Activated T-cell treated with anti-CD3 and anti-CD28 coated beads, Interleukin-2, amount 50 U/mL, for 48 hours (primary cell): ENCODE data around the gene ST7L.
"Not testable (repeated sequence)": the region's sequence is repeated elsewhere in the genome, so short reads cannot be mapped to it uniquely, and the experiment has no call there.

Experiments
- DNase-seq, 2 experiments: peaks; one replicate each; pipeline ENCODE4 v3.0.0-alpha.2; 2020

The ST7L gene

DNA sequence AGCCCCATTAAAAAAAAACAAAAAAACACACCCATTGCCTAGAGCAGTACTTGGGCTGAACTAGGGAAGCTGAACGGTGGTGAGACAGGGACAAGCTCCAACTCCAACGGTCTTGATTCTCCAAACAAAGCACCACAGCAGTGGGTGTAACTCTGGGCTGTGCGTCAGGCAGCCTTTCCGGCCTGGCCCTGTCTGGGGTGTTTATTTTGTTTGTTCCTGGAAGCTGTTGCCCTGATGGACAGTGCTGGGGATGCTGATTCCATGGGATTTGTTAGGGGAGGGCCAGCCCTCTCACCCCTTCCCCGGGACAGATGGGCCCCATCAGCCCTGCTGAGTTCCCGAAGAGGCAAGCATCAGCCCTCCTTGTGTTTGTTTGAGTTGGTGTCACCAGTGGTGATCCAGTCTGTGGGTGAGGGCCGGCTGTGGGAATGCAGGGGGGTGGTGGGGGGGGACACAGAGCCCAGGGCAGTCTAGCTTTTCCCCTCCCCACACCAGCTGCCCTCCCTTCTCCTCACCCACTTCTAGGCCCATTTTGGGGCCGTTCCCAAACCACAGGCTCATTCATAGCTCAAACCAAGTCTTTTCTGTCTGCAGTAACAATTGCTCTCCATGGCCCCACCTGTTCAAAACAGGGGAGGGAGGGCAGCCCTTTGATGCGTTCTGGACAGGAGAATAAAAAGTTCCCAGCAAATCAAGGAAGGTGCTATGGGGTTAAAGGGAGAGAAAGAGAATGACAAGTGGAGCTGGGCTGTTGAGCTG is 105.7 kb downstream of the ST7L start:
- DNase-seq, result no peak

DNA sequence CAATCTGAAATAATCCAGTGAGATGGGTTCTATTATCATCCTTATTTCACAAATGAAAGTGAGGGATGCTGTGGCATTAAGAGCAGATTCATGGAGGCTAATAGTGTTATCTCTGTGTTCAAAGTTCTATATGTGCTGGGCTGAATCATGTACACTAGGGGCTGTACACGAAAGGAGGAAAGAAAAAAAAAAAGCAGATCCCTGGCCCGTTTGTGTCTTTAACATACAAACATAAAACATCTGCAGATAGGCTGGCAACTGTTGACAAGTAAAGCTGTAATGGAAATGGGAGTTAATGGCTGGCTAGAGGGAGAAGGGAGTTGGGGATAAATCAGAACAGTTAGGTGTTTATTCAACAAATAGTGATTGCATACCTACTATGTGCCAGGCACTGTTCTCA is 107.0 kb downstream of the ST7L start:
- DNase-seq, result no peak

DNA sequence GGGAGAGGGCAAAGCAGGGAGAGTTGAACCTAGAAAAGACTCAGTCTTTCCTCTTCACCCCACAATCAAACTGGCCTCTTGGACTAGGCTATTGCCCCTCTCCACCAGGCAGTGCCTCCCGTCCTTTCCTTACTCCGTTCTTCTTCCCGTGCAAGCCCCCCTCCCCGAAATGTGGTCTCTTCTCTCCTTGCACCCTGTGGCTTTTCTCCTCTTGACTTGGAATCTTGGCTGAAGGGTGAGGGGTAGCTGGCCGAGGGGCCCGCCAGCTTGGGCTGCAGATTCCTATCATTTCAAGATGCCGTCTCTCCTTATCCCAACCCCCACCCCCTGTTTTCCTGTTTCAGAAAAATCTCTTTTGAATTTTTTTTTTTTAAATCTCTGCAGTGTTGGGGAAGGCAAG is 108.6 kb downstream of the ST7L start:
- DNase-seq, result no peak

DNA sequence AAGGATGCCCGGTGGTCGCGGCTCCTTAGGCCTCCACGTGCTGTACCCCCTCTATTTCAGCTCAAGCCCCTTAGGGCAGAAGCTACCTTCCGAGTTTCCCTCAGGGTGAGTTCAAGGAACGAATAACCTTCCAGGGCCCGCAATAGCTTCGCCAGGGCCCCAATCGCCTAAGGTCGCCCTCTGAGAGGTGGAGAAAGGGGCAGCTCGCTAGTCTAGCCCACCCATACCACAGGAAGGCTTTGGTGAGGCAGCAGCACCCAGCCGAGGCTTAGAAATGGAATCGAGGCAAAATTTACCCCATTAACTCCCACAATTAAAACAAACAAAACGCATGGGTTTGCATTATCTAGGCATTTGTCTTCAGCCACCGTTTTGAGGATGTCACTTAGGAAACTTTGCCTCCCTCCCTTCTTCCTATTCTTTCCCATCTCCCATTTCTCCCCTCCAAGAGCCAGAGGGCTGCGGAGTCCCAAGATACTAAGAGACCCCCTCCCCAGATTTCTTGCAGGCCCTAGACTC is 109.2 kb downstream of the ST7L start:
- DNase-seq, result no peak

DNA sequence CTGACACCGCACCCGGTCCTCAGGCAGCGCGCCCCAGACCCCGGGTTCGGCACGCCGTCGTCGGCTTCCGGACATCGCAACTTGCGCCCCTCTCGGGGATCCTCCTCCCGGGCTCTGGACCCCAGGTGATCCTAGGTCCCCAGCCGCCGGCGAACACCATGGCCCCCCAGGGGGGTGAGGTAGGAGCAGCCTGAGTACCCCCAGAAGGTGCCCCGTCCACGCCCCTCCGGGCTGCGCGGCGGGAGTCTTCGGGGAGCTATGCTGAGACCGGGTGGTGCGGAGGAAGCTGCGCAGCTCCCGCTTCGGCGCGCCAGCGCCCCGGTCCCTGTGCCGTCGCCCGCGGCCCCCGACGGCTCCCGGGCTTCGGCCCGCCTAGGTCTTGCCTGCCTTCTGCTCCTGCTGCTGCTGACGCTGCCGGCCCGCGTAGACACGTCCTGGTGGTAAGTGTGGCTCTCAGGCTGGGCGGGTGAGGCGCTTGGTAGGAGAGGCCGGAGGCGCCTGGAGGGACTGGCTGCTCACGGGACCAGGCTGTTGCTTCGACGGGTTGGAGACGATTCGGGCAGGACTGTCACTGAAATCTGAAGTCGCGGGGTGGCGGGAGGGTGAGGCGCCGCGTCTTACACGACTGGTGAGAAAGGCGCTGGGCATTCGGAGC is 109.8 kb downstream of the ST7L start:
- DNase-seq, result peak; percentile 39 to 51

DNA sequence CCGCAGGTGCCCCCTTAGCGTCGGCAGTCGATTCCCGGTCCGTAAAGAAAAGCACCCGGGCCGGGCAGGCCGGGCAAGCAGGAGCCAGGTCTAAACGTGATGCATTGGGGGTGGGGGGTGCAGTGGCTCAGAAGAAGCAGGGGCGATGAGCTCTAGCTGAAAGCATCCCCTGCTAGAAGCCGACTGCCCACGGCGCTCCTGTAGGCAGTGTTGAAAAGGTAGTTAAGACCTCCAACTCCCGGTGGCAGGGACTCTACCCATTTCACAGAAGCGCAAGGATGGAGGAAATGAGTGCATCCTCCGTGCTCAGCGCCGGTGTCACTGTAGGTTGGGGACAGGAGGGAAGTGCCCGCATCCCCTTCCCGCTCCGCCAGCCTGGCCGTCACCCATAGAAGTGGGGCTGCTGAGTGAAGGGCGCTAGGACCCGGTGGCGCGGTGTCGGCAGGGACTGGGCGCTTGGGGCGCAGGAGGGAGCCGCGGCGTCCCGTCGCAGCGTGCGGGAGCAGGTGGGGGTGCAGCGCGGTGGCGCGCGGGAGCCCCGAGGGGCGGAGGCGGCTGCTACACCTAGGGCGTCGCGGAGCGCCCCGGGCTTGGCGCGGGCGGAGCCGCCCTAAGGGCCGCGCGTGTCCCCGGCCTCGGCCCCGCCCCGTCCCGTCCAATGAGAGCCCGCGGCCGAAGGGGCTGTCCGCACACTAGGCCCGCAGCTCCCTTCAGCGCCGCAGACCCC is 110.5 kb downstream of the ST7L start, which contains the start of gene WNT2B:
WNT2B (plus strand) TSS at position 688 of the 727 bp plus-strand sequence. CDS start 298 bp downstream, outside the sequence.
- peak; percentile 62 to 68 for DNase-seq

DNA sequence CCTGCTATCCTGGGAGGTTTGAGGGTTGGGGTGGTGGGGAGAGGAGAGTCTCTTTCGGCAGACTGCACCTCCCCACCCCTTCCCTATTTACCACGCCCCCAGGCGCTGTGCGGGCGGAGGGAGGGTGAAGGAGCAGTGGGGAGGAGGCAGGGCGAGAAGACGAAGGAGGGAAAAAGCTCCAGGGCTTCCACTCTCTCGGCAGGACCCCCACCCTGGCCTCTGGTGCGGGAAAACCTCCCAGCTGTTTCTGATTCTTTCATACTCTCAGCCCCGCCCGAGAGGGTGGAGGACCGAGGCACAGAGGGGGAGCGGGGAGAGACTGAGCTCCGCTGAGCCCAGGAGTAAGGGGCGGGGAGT is 111.0 kb downstream of the ST7L start:
- peak in 1 of 2 experiments; percentile 37 for DNase-seq

DNA sequence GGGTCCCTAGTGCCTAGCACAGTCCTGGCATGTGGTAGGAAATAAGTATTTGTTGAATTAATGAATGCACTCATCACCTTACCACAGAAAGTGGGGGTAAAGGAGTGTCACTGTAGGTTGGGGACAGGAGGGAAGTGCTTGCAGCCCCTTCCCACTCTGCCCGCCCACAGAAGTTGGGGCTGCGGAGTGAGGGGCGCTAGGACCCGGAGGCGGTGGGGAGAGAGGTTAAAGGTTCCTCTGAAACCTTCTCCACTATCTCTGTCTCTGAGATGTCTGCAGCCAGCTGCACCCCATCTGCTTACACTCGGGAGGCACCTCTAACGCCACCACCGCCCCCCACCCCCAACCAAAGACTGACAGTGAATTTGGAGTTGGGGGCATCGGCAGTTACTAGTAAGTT is 111.6 kb downstream of the ST7L start:
- no peak for DNase-seq

DNA sequence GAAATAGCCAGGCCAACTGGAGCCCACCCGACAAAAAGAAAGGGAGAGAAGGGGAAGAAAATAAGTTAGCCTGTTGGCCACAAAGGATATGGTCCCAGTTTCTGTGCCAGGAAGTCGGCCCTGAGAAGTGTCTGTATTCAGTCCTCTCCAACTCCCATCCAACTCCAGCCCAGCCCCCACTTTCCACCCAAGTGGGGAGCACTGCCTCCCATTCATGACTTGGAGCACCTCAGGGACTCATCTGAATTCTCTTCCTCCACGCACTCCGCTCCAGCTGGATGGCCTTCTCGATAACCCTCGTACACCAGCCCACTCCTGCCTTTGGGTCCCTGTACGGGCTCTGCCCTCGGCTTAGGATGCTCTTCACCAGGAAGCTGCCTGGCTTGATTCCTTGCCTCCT is 112.2 kb downstream of the ST7L start:
- DNase-seq, result no peak

DNA sequence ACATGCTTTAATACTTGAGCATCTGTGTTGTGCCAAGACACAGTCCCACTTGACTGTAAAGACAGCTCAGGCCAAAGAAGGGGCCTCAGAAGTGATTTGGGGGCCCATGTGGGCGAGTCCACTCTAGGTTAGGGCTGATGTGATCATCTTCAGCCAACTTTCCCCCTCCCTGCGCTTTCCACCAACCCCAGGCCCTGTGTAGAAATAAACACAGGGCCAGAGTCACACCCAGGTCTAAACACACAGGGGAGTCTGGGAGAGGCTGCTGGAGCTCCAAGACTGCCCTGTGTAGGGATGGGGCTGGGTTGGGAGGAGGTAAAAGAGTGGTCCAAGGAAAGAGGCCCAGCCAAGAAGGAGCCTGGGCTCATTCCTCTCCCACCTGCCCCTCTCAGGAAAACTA is 112.6 kb downstream of the ST7L start:
- no peak for DNase-seq

DNA sequence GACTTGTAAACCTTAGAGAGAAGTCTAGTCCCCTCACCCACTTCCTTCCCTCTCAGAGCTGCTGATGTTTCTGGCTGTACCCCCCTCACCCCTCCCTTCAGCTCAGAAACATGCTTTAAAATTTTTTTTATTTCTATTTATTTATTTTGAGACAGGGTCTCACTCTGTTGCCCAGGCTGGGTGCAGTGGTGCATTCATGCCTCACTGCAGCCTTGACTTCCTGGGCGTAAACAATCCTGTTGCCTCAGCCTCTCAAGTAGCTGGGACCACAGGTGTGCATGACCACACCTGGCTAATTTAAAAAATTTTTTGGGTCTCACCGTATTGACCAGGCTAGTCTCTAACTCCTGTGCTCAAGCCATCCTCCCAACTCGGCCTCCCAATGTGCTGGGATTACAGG is 113.1 kb downstream of the ST7L start:
- DNase-seq, result no peak

DNA sequence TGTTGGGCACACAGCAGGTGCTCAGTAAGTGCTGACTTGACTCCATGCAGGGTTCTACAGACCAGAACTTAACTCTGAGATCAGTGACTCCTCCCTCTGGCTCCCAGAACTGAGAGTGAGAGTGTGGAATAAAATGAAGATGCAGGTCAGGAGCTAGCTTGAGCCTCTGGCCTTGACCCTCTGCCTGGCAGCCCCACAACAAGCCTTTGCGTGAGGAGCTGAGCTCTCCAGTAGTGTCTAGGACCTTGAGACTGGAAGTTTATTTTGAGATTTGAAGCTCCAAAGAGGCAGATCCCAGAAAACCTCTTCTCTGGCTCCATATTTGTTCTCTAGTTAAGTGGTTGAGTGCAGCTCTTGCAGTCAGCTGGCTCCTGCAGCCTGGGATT is 113.5 kb downstream of the ST7L start:
- no peak for DNase-seq

DNA sequence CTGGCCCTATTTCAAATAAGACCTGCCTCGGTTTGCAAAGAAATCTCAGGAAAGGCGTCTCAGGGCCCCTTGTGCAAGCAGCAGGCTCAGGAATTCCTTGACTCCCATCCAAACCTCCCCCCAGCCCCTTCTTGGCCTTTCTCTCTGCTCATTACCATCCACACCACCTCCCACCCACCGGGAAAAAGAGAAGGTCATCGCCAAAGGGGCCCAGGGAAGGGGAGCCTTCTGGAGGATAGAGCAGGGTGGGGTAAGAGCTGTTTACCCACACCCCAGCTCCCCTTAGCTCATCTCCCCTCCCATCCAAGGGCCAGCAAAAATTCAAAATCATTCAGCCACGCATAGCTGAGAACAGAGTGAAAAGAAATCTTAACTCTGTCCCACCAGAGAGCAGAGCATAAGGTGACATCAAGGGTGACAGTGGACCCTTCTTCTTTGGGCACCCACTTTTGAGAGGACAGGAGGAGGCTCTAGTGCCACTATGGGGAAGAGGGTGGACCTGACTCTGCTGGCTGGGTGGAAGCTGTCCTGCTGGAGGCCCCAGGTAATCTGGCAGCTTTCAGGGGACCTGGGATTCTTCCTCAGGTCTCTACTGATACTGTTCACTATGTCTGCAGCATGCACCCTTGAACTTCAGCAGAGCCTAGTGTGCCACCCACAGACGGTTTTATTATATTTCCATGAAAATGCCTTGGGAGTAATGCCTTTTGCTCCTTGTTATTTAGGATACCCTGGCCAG is 114.1 kb downstream of the ST7L start:
- no peak for DNase-seq

DNA sequence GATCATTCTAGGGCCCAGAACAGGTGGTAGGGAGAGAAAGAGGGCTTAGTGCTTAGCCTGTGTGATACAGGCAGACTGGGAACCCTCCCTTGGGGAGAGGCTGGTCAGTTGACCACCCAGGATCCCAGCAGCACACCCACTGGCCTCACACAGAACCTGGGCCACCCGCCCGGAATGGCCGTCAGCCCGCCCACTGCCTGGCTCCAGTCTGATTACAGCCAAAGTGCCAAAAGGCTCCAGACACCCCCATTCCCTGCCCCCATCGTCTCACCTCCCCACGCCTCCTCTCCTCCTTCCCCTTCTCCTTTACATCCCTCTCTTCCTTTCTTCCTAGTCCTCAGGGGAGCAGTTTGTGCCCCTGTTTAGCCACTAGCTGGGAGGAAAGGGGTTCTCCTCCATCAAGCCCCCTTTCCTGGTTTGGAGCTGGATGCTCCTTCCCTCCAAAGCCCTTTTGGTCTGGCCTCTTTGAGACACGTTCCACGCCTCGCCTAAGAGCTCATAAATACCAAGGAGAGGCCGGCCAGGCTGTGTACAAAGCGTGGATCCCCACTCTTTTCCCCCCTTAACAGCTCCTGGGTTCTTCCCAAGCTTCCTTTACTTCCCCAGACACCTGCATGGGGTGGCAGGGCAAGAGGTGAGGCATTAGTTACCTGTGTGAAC is 114.8 kb downstream of the ST7L start:
- no peak for DNase-seq

DNA sequence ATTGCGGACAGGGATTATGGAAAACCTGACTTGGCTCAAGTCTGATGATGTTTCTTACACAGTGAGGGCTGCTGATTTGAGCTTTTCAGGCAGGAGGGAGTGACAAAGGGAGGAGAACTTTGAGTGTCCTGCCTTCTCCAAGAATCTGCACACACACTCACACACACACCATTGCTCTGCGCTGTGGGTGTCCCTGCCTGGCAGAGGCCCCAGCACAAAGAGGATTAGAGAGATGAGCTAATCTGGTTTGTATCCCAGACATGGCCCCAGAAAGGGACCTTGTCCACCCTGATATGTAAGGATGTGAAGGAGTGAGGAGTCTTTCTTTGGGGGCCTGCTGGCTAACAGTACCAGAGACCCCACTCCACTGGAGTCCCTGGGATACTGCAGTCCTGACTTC is 116.1 kb downstream of the ST7L start:
- no peak for DNase-seq

DNA sequence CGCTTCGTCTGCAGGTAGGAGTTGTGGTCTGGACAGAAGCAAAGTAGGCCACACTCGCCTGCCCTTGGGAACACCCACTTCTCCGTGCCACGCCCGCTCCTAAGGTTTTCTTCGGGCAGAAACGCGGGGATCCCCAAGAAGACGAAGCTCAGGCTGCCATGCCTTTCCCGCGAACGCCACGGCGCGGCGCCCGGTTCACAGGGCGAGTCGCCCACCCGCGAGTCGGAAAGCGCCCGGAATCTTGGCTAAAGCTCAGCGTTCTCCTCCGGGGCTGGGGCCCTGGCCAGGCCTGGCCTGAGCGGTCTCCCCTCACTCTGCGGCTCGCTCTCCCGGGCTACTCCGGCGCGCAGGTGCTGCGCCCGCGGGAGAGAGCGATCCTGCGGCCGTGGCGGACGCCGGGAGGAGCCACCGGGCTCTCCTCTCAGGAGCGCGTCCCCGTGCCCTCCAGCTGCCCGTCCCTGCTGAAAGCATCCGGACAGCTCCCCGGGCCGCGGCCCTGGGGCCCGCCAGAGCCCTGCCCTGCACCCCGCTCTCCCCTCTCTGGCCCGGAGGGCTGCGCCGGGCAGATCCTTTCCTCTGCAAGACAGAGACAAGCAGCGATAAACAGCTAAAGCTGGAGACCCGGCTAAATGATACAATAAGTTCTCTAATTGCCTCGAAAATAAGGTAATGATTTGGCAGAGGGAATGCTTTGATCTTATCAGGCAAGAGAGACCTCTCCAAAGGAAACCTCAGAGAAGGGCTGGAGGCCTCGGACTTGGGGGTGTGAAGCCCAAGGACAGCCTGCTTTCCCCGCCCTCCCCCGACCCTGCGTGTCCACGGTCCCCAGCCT is 116.9 kb downstream of the ST7L start:
- DNase-seq, result peak; percentile 73 to 75

DNA sequence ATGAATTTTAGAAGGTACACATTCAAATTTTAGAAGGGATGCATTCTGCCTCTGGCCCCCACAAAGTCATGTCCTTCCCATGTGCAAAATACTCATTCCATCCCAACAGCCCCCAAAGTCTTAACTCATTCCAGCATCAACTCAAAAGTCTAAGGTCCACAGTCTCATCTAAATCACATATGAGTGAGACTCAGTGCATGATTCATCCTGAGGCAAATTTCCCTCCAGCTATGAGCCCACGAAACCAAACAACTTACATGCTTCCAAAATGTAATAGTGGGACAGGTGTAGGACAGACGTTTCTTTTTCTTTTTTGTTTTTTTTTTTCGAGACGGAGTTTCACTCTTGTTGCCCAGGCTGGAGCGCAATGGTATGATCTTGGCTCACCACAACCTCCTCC is 122.7 kb downstream of the ST7L start:
- no peak for DNase-seq

DNA sequence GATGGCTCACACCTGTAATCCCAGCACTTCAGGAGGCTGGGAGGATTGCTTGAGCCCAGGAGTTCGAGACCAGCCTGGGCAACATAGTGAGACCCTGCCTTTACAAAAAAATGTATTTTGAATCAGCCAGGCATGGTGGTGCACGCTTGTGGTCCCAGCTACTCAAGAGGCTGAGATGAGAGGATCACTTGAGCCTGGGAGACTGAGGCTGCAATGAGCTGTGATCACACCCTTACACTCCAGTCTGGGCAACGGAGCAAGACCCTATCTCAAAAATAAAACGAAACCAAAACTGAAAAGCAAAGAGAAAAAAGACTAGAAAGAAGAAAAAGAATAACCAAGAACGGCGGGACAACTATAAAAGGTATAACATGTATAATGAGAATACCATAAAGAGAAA is 125.6 kb downstream of the ST7L start:
- DNase-seq, result no peak

DNA sequence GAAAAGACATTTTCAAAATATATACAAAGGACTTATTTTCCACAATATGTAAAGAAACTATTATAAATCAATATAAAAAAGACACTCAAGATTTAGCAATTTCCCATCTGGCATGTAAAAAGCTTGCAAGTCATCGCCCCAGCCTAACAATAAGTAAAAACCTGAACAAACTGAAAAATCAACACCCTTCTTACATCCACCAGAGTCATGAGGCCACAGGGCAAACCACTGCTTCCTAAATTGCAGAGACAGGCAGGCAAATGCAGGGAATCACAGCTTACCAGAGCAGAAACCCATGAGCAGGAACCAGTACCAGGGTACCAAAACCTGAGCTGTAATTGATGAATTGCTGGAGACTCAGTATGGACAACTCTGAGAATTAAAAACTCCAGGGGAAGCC is 126.9 kb downstream of the ST7L start:
- DNase-seq, result no peak

DNA sequence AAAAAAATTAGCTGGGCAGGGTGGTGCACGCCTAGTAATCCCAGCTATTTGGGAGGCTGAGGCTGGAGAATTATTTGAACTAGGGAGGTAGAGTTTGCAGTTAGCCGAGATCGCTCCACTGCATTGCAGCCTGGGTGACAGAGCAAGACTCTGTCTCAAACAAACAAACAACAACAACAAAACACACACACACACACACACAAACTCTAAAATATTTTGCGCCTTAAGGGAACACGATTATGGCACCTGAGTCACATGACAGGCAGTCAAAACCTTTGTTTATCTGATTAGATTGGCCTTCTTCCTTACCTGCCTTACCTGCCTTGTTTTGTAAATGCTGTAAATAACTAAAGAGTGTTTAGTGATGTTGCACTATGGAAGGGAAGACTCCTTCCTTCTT is 130.8 kb downstream of the ST7L start:
- no peak for DNase-seq

DNA sequence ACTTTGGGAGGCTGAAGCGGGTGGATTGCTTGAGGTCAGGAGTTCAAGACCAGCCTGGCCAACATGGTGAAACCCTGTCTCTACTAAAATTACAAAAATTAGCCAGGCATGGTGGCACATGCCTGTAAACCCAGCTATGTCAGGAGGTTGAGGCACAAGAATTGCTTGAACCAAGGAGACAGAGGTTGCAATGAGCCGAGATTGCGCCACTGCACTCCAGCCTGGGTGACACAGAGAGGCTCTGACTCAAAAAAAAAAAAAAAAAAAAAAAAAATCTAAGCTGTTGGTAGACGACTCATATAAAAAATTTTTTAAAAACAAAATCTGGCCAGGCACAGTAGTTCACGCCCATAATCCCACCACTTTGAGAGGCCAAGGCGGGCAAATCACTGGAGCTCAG is 131.3 kb downstream of the ST7L start:
- DNase-seq, result not testable (repeated sequence)

DNA sequence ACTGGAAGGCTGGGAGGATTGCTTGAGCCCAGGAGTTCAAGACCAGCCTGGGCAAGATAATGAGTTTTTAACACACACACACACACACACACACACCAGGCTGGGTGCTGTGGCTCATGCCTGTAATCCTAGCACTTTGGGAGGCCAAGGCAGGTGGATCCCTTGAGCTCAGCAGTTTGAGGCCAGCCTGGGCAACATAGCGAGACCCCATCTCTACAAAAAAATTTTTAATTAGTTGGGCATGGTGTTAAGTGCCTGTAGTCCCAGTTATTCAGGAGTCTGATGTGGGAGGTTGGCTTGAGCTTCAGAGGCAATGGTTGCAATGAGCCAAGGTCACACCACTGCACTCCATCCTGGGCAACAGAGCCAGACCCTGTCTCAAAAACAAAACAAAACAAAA is 132.9 kb downstream of the ST7L start:
- DNase-seq, result not testable (repeated sequence)
